ENCODE results near the gene CEBPE.

The CEBPE gene

GRCh38 chr14:23118506-23119362, at the start of gene CEBPE:
Gene CEBPE (minus strand): TSS chr14:23119255. CDS start chr14:23119091, 164 bp downstream.
- DNase-seq, result no peak

- DNase-seq, result no peak
Observed at GRCh38 chr14:23168246-23168645, 49.2 kb upstream of the CEBPE start.

GRCh38 chr14:23167116-23167847, 48.2 kb upstream of the CEBPE start:
- no peak for DNase-seq

- no peak for DNase-seq
Observed at GRCh38 chr14:23164949-23165348, 45.9 kb upstream of the CEBPE start.

GRCh38 chr14:23164250-23164649, 45.2 kb upstream of the CEBPE start:
- no peak for DNase-seq

GRCh38 chr14:23163830-23164229, 44.8 kb upstream of the CEBPE start:
- no peak for DNase-seq

- DNase-seq, result no peak
Observed at GRCh38 chr14:23162800-23163199, 43.7 kb upstream of the CEBPE start.

GRCh38 chr14:23162005-23162404, 43.0 kb upstream of the CEBPE start:
- no peak for DNase-seq

- DNase-seq, result no peak
Observed at GRCh38 chr14:23160924-23161522, 42.0 kb upstream of the CEBPE start.

- no peak for DNase-seq
Observed at GRCh38 chr14:23159532-23159931, 40.5 kb upstream of the CEBPE start.

GRCh38 chr14:23158779-23159178, 39.7 kb upstream of the CEBPE start:
- DNase-seq, result no peak

- no peak for DNase-seq
Observed at GRCh38 chr14:23154964-23155587, 36.0 kb upstream of the CEBPE start.

- DNase-seq, result no peak
Observed at GRCh38 chr14:23153851-23154796, 35.1 kb upstream of the CEBPE start.

GRCh38 chr14:23151342-23151741, 32.3 kb upstream of the CEBPE start:
- no peak for DNase-seq

GRCh38 chr14:23149745-23150144, 30.7 kb upstream of the CEBPE start:
- DNase-seq, result no peak

GRCh38 chr14:23148591-23149249, 29.7 kb upstream of the CEBPE start:
- DNase-seq, result no peak

GRCh38 chr14:23147676-23148075, 28.6 kb upstream of the CEBPE start:
- DNase-seq, result no peak

- DNase-seq, result no peak
Observed at GRCh38 chr14:23146980-23147379, 27.9 kb upstream of the CEBPE start.

GRCh38 chr14:23146351-23146910, 27.4 kb upstream of the CEBPE start:
- DNase-seq, result no peak

- no peak for DNase-seq
Observed at GRCh38 chr14:23145794-23146350, 26.8 kb upstream of the CEBPE start.

- no peak for DNase-seq
Observed at GRCh38 chr14:23143911-23144310, 24.9 kb upstream of the CEBPE start.

Data from CD4-positive, alpha-beta T cell treated with Interleukin-12 subunit alpha and Interleukin-12 subunit beta, for 1 hour (primary cell).